ENCODE data around the gene CARD6.
"Not testable (repeated sequence)": the region's sequence is repeated elsewhere in the genome, so short reads cannot be mapped to it uniquely, and the experiment has no call there.

CARD6 gene

DNA sequence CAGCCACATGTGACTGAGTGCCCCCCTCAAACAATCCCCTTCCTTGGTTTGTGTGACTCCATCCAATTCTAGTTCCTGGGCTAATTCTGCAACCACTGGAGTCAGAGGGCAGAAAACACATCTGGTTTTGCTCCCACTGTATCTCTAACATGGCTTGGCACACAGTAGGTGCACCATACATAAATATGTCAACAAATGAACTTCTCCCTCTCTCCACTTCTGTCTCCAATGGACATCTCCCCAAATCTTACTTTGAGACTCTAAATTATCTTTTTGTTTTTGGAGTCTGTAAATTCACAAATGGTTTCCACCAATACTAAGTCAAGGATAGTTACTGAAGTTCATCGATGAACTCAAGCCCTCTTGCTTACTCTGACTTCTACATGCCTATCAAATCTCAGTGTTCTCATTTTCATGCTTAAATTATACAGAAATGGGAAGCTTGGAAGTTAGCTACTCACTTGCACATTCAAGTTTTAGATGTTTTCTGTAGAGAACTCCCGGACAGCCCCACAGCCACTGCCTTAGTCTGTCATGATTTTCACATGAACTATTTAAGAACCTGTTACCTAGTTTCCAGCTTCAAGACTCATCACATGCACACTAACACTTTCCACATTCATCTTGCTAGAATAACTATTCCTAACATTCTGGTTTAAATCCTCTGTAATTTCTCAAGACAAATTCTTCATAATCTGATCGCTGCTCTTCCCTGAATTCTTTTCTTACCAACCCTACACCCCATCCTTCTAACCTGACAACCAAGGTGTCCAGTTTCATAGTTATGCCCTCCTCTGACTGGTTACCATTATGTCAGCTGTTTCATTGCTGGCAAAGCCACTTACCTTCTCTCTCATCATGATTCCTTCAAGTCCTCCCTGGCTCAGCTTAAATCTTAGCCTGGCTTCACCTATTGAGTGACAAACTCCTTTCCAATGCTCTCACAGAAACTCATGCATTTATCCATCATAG is 12.2 kb upstream of the CARD6 start:
- no peak for DNase-seq

DNA sequence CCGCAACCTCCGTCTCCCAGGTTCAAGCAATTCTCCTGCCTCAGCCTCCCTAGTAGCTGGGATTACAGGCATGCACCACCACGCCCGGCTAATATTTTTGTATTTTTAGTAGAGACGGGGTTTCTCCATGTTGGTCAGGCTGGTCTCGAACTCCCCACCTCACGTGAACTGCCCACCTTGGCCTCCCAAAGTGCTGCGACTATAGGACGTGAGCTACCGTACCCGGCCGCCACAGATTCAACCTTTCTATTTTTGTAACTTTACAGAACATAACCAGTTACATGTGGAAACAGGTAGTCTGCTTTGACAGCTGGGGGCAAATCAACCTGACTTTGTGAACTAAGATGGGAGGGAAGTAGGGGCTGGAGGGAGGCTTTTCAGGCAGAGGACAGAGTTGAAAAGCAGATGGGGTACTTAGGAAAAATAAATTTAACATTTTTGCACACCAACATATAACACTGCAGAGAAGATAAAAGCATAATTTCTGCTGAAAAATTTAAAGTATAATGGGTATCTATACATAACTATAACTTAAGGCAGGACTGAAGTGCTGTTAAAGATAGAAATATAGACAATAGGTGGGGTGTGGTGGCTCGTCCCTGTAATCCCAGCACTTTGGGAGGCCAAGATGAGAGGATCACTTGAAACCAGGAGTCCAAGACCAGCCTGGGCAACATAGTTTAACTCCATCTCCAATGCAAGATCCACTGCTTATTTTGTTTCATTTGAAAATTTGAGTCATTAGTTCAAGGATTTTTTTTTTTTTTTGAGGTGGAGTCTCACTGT is 11.2 kb upstream of the CARD6 start:
- DNase-seq, result no peak

DNA sequence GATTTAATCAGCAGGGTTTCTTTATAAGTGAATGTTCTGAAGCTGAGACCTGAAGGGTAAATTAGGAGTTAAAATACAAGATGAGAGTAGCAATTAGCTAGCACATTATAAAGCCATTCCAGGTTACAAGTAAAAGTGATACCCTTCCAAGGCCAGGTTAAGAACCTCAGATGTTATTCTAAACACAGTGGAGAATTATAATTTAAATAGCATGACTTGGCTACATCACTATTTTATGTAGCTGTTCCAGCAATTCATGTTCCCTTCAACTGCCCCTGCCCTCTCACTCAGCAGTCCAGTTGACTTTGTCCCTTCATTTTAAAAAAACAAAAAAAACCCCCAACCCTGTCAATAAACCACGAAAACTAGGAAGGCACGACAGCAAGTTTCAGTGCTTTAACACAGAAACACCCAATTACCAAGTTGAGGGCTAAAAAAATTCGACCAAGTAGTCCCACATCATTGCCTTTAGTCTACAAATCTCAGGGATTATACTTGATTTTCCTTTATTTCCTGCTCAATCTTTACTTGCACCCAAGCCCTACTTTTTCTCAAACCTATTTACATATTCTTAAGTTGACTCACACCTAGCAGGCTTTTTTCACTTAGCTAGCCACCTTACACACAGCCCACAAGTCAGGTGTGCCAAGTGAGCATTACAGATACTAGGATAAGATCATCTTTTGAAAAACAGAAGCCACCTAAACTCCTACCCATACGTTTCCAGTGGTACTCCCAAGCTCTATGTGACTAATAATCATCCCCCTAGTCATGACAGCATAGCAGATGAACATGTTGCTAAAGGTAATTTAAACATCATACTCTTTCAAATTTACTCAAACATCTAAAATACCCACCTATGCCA is 9.6 kb upstream of the CARD6 start:
- no peak for DNase-seq

DNA sequence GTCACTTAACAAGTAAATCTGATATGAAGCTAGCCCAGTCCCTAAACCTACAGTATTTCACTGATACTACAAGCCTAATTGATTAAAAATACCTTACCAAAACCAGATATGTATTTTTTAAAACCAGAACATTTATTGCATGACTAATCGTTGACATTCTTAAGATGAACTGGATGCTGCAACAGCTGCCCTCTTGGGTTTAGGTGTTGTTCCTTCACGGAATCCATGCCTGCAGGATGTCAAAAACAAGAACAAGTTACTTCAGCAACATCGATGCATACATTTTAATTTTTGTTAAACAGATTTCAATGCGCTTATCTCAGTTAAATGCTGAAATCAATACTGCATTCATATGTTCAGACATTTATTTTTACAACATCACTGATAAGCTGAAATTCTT is 8.8 kb upstream of the CARD6 start:
- DNase-seq, result no peak

DNA sequence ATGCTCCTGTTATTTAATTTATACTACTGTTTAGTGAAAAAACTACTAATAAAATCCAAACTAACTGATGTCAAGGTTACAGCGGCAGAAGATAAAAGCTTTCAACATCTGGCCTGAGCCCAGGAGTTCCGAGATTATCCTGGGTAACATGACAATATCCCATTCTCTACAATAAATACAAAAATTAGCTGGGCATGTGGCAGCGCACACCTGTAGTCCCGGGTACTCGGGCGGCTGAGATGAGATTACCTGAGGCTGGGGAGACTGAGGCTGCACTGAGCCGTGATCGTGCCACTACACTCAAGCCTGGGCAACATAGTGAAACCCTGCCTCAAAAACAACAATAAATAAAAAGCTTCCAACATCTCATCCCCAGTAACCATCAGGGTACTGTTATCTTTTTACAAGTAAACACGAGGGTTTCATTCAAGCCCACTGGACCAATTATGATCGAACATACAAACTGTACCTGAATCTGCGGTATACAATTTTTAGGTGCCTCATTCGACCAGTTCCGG is 7.4 kb upstream of the CARD6 start:
- DNase-seq, result no peak

DNA sequence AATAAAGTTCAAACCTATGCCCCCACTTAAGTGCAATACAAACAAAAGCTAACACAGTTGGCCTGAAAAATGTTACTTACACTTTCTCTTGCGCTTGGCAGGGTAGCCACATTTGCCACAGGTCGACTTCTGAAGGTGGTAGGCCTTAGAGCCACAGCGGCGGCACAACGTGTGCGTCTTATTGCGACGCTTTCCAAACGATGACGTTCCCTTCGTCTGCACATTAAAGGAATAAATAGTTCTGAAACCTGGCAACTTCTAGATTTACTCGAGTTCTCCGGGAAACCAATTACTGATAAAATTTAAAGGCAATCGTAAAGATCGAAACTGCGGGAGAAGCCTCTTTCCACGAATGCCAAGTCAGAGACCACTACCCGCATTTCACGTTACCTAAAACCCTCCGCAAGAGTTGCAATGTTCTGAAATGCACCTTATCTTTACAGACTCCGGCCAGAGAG is 6.7 kb upstream of the CARD6 start:
- DNase-seq, result peak; percentile 19

DNA sequence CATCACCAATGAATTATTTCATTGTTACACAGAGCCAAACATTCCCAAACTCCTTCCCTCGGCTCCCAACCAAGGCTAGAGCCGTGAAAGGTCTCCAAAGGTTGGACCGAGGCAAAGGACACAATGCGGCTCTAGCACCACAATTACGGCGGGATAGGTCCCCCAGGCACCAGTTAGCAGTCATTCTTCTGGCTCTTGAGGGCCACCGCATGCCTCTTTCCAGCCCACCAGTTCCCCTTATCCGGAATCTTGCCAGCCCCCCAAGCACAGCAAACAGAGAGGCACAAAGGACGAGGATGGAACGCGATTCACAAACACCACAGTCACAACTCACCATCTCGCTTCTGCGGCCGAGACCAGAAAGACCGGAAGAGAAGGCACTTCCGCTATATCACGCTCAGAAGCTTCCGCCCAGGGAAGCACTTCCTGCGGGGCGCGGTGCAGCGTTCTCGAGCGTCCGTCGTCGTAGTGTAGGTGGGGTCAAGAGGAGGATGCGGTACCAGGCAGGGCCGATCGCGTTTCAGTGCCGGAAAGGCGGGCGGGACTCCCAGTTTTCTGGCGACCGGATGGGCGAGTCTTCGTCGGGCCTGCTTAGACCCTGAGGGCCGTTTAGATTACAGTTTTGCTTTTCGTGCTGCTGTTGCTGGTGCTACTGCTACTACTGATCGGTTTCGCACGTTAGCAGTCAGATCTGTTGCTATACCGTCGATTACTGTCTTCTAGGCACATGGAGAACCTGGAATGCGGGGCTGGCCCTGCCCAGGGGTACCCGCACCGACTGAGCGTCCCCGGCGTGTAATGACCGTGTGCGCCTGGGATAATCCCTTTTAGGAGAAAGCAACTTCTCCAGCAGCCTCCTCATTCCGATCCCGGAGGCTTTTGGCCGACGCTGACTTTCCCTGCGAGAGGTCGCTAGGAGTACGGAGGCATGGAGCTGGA is 6.0 kb upstream of the CARD6 start, which contains the start of gene RPL37:
TSS of gene RPL37 (minus strand) at position 374 of the 939 bp plus-strand sequence. CDS start at position 337, 37 bp downstream.
- peak; percentile 98 for DNase-seq

DNA sequence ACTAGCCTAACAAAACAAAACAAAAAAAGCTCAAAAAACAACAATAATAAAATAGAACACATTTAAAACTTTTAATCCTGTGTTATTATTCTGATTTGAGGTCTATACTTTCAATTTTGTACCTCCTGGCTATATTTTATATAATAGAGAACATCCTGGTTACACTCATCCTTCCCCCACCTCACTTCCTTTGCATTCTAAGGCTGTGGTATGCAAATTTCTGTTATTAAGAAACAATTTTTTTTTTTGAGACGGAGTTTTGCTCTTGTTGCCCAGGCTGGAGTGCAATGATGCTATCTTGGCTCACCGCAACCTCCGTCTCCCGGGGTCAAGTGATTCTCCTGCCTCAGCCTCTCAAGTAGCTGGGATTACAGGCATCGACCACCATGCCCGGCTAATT is 3.1 kb upstream of the CARD6 start:
- no peak for DNase-seq

DNA sequence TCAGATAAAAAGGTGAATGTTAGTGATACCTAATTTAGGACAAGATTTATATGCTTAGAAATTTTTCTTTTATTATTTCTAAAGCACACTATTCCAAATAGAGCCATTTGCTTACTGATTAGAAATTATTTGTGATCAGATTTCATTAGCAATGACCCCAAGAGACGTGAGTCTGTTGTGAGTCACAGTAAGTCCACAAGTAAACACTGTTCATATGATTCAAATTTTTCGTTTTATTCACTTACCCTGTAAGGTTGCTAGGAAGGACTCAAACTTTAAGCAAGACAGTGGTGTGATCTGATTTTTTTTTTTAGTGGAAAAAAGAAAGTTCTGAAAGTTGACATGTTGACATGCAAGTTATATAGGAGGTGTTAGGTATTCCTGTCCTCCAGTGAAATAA is 1.2 kb downstream of the CARD6 start:
- DNase-seq, result no peak

DNA sequence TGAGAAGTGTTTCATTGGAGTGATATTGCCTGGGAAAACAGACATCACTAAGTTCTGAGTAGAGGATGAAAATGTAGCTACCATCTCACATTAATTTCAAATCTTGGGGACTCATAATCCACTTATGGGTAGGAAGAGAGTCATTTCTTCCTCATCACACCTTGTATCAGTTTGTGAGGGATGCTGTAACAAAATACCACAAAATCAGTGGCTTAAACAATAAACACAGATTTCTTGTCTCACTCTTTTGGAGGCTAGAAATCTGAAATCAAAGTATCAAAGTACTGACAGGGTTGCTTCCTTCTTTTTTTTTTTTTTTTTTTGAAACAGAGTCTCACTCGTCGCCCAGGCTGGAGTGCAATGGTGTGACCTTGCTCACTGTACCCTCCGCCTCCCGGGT is 3.4 kb downstream of the CARD6 start:
- no peak for DNase-seq

DNA sequence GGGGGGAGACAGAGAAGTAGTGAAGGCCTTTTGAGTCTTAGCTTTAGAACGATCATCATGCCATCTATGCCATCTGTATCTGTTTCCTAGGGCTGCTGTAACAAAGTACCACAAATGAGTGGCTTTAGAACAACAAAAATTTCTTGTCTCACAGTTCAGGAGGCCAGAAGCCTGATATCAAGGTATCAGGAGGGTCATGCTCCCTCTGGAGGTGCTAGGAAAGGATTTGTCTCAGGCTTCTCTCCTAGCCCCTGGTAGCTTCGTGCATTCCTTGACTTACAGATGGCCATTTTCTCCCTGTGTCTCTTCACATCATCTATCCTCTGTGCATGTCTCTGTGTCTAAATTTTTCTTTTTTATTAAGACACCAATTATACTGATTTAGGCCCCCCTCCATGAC is 5.2 kb downstream of the CARD6 start:
- no peak for DNase-seq

DNA sequence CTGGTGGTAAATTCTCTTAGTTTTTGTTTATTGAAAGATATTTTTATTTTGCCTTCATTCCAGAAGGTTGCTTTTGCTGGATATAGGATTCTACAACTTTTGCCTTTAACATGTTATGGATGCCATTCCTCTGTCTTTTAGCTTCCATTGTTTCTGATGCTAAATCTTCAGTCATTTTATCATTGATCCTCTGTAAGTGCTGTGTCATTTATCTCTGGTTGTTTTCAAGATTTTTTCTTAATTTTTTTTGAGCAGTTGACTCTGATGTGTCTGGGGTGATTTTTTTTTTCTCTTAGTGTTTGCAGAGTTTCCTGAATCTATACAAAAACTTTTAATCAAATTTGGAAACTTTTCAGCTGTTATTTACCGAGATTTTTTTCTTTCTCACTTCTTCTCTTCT is 6.4 kb downstream of the CARD6 start:
- no peak for DNase-seq

DNA sequence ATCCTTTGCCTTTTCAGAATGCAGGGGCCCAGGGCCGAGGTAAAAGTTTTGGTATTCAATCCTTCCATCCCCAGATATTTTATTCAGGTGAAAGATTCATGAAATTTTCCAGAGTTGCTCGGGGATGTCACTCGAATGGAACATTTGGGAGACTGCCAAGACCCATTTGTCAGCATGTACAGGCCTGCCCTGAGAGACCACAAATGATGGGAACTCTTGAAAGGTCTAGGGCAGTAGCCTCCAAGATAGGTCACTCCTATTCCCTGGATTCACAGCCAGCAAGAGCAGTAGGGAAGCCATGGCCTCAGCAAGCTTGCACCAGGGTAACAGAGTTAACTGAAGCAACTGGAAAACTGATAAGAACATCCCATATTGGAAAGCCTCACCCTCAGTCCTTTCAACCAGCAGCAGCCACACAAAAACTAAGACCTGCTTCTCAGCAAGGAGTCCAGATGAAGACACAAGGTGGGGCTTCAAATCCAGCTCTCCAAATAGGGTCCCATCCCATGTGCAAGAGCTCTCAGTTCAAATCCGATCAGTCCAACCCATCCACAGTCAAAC is 12.5 kb downstream of the CARD6 start:
- DNase-seq, result no peak

DNA sequence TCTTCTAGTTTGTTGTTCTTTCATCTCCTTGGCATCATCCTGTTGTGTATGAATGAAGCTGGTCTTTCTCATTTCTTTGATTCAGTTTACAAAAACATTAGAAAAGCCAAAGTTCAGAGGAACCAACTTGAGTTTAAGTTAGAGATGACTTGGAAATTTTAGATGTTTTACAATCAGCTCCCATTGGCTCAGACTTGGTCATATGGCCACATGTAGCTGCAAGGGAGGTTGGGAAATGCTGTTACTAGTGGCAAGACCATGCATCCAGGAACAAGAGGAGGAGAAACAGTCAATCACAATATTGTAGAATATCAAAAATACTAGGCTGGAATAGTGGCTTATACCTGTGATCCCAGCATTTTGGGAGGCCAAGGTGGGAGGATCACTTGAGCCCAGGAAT is 19.5 kb downstream of the CARD6 start:
- no peak for DNase-seq

DNA sequence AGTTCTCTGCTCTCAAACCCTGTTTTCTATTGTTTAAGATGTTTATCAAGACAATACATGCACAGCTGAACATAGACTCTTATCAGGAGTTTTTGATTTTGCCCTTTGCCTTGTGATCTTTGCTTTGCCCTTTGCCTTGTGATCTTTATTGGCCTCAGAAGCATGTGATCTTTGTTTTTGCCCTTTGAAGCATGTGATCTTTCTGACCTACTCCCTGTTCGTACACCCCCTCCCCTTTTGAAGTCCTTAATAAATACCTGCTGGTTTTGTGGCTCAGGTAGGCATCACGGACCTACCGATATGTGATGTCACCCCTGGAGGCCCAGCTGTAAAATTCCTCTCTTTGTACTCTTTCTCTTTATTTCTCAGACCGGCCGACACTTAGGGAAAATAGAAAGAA is 23.8 kb downstream of the CARD6 start:
- not testable (repeated sequence) for DNase-seq

DNA sequence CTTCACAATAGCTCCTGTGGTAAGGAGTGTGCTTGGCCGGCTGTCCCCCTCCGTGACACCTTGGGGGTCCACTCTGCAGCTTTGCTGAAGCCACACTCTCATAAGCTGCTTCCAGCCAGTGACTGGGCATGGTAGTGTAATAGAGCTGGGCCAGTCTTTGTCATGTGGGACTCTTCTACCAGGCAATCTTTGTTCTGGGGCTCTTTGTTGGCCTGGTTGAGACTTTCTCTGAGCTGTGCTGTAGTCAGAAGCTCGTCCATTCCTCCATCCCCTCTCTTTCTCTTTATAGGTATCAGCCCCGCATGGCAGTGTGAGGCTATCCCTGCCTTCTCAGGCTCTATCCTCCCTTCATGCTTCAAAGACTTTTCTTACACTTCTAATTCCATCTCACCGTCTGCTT is 25.7 kb downstream of the CARD6 start:
- DNase-seq, result no peak

DNA sequence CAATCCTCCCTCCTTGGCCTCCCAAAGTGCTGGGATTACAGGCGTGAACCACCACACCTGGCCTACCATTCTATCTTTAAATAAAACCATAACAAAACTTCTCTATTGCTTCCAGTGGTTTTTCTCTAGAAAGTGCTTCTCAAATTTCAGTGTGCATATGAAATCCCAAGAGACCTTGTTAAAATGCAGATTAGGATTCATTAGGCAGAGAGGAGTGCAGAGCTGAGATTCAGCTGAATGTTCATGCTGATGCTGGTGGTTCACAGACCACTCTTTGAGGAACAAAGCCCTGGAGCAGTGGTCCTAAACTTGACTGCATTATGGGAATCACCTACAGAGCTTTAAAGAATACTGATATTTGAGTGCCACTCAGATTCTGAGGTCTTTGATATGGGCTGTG is 28.2 kb downstream of the CARD6 start:
- DNase-seq, result no peak

DNA sequence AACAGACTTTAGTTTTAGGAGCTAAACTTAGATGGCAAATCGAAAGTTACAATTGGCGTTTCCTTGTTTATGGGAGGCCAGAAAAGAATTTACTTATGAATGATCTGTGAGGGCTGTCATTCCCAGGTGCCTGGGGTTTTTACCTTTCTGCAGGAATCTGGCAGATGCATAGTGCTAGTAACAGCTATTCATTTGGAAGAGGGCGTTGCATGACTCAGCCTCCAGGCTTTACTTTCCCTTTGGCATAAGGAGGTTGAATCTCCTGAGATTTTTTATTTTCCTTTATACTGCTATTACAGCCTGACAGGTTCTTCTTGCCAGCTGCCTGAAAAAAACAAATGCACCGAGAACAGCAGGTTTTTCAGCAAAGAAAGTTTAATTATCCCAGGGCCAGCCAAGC is 30.0 kb downstream of the CARD6 start:
- DNase-seq, result no peak

DNA sequence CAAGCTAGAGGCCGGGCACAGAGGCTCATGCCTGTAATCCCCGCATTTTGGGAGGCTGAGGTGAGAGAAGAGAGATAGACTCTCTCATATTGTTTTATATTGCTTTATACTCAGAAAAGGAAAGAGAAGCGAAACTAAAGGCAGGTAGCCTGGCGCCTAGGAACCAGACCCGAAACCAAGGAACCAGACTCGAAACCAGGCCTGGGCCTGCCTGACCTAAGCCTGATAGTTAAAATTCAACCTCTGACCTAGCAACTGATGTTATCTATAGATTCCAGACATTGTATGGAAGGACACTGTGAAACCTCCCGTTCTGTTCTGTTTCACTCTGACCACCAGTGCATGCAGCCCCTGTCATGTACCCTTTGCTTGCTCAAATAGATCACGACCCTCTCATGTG is 31.1 kb downstream of the CARD6 start:
- not testable (repeated sequence) for DNase-seq

DNA sequence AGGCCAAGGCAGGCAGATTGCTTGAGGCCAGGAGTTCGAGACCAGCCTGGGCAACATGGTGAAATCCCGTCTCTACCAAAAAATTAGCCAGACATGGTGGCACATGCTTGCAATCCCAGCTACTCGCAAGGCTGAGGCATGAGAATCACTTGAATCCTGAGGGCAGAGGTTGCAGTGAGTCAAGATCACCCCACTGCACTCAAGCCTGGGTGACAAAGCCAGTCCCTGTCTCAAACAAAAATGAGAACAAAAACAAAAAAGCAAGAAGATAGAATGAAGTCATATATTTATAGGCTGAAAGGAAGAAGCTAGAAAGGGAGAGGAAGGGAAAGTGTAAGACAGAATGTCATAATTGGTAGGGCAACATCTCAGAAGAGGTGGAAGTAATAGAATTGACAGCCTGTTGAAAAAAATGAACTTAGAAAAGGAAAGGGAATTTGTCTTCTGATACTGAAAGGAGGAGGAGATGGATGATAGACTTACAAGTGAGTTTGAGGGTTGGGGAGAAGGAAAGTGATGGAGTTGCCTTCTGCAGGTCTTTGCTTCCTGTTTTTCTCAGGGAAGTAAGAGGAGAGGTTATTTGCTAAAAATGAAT is 32.2 kb downstream of the CARD6 start:
- no peak for DNase-seq

DNA sequence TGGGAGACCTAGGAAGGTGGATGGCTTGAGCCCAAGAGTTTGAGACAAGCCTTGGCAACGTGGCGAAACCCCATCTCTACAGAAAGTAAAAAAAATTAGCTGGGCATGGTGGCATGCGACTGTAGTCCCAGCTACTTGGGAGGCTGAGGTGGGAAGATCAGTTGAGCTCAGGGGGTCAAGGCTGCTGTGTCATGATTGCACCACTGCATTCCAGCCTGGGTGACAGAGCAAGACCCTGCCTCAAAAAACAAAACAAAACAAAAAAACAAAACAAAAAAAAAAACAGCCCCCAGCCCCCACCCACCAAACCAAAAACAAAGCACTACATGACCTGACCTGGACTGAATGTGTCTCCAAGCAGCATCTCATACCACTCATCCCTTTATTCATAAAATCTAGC is 34.8 kb downstream of the CARD6 start:
- no peak for DNase-seq

Measured in fibroblast of skin of right biceps (primary cell).